ENCODE results near the gene COL4A6. TPM values are rescaled to one million over a fixed set of nuclear protein-coding genes. Genes with fewer than 3 reads are reported as not detected.

Gene COL4A6
- total and polyA plus RNA-seq, 10 of the 15 experiments (the other 5 are each of a cell fraction or from before 2014, with no cell fraction given), result 0.02 to 0.56 (median 0.05) TPM; not detected in 3

DNA sequence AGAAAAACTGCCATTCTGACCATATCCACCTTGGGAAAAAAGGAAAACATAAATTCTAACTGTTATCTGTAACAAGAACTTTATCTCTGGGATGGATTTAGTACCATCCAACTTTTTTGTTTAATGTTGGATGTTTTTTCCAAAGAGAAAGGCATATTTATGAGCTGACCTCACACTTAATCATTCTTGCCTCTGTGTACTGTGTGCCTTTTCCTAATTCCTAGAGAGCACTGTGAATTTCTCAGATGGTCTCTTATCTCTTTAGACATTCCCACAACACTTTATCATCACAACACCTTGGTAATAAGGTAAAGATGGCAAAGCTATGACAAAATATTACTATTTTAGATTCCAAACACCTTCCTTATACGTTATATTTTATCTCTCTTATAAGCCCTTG, 126.2 kb downstream of the COL4A6 start:
- ATAC-seq (no peak), DNase-seq (ENCODE audit: low read depth, low spot score) (no peak), FAIRE-seq (no peak)
- no TSS peak for BruUV-seq (replicated peaks)
- H3K27ac ChIP-seq (ENCODE audit: control insufficient read depth, insufficient read depth), result no peak overlapping the region
- H3K79me2 ChIP-seq (ENCODE audit: control insufficient read depth, insufficient read depth, low read length), result no peaks in the 10 kb centered on the region
- no peaks in the 10 kb centered on the region for H3K4me1 ChIP-seq (ENCODE audit: control insufficient read depth, insufficient read depth, low read length)
- CTCF ChIA-PET, result no interaction called here
- H3K9me3 ChIP-seq (replicated peaks; ENCODE audit: control insufficient read depth, insufficient read depth, low read length), result no peaks in the 10 kb centered on the region
- RAD21 ChIA-PET (ENCODE audit: unreplicated experiment), result no interaction called here
- no peaks in the 10 kb centered on the region for H4K20me1 ChIP-seq (ENCODE audit: control insufficient read depth, insufficient read depth)
- intact Hi-C loops (cut with micrococcal nuclease; ENCODE audit: unreplicated experiment), result loop anchor here (5.0 kb wide), 1 partner anchor 225 kb away; no protein-coding TSS in a partner anchor
- in situ Hi-C loops (cut with MboI), result no loop called here
- H3K36me3 ChIP-seq (ENCODE audit: control insufficient read depth in 2 of 2, insufficient read depth in 2 of 2, low read length in 1 of 2), result no peaks in the 10 kb centered on the region
- H3K9ac ChIP-seq (ENCODE audit: control insufficient read depth, insufficient read depth, low read length), result no peak overlapping the region
- no peak overlapping the region for H3K4me3 ChIP-seq
- H3K4me2 ChIP-seq (ENCODE audit: control insufficient read depth, insufficient read depth), result no peak overlapping the region
- no peaks in the 10 kb centered on the region for H3K27me3 ChIP-seq (replicated peaks in 1 of 2; ENCODE audit: control insufficient read depth in 2 of 2, insufficient read depth in 2 of 2, low read length in 1 of 2)
- WGBS (ENCODE audit: insufficient coverage, insufficient replicate concordance, low lambda C conversion rate, missing lambda C conversion rate), result 0% methylated on average over 1 of the region's 1 CpG
- H2AFZ ChIP-seq (ENCODE audit: control insufficient read depth, low read depth, low read length), result no peak overlapping the region
- SMC1A ChIA-PET (ENCODE audit: uncharacterized antibody, unreplicated experiment), result no interaction called here
- POLR2A ChIA-PET, result no interaction called here
- TF ChIP-seq, protein P1, sequence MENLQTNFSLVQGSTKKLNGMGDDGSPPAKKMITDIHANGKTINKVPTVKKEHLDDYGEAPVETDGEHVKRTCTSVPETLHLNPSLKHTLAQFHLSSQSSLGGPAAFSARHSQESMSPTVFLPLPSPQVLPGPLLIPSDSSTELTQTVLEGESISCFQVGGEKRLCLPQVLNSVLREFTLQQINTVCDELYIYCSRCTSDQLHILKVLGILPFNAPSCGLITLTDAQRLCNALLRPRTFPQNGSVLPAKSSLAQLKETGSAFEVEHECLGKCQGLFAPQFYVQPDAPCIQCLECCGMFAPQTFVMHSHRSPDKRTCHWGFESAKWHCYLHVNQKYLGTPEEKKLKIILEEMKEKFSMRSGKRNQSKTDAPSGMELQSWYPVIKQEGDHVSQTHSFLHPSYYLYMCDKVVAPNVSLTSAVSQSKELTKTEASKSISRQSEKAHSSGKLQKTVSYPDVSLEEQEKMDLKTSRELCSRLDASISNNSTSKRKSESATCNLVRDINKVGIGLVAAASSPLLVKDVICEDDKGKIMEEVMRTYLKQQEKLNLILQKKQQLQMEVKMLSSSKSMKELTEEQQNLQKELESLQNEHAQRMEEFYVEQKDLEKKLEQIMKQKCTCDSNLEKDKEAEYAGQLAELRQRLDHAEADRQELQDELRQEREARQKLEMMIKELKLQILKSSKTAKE (IDR thresholded peaks at IDR 0.05; ENCODE audit: low read depth, poor library complexity, severe bottlenecking), result no peak
- TF ChIP-seq JUND (IDR thresholded peaks at IDR 0.05; ENCODE audit: low read depth, low read length) (no peak), YY1 (IDR thresholded peaks at IDR 0.05; ENCODE audit: low read depth, low read length) (no peak), CHD4 (IDR thresholded peaks at IDR 0.05) (no peak), CEBPZ (IDR thresholded peaks at IDR 0.05; ENCODE audit: low read depth, low read length) (no peak), MYB (IDR thresholded peaks at IDR 0.05; ENCODE audit: borderline replicate concordance, low read depth, low read length) (no peak), CEBPB (IDR thresholded peaks at IDR 0.05; ENCODE audit: borderline replicate concordance in 1 of 2, low read depth in 2 of 2, low read length in 2 of 2) (no peak), SPI1 (IDR thresholded peaks at IDR 0.05; ENCODE audit: borderline replicate concordance, insufficient read depth, low read depth, low read length) (no peak), FOXK2 (IDR thresholded peaks at IDR 0.05) (no peak), ZNF24 (IDR thresholded peaks at IDR 0.05) (no peak), SUZ12 (IDR thresholded peaks at IDR 0.05; ENCODE audit: unreplicated experiment) (no peak), SRF (IDR thresholded peaks at IDR 0.05; ENCODE audit: low read depth in 2 of 2, low read length in 2 of 2) (no peak), EGR1 (IDR thresholded peaks at IDR 0.05; ENCODE audit: borderline replicate concordance in 1 of 2, low read depth in 2 of 2, low read length in 2 of 2) (no peak)
- TF ChIP-seq, protein P2, sequence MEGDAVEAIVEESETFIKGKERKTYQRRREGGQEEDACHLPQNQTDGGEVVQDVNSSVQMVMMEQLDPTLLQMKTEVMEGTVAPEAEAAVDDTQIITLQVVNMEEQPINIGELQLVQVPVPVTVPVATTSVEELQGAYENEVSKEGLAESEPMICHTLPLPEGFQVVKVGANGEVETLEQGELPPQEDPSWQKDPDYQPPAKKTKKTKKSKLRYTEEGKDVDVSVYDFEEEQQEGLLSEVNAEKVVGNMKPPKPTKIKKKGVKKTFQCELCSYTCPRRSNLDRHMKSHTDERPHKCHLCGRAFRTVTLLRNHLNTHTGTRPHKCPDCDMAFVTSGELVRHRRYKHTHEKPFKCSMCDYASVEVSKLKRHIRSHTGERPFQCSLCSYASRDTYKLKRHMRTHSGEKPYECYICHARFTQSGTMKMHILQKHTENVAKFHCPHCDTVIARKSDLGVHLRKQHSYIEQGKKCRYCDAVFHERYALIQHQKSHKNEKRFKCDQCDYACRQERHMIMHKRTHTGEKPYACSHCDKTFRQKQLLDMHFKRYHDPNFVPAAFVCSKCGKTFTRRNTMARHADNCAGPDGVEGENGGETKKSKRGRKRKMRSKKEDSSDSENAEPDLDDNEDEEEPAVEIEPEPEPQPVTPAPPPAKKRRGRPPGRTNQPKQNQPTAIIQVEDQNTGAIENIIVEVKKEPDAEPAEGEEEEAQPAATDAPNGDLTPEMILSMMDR (IDR thresholded peaks at IDR 0.05 in 2 of 3, conservative IDR thresholded peaks at IDR 0.05 in 1 of 3; ENCODE audit: control insufficient read depth in 2 of 3, extremely low read depth in 1 of 3, insufficient read depth in 1 of 3, low read depth in 3 of 3, low read length in 3 of 3), result no peak
- TF ChIP-seq, protein P3, sequence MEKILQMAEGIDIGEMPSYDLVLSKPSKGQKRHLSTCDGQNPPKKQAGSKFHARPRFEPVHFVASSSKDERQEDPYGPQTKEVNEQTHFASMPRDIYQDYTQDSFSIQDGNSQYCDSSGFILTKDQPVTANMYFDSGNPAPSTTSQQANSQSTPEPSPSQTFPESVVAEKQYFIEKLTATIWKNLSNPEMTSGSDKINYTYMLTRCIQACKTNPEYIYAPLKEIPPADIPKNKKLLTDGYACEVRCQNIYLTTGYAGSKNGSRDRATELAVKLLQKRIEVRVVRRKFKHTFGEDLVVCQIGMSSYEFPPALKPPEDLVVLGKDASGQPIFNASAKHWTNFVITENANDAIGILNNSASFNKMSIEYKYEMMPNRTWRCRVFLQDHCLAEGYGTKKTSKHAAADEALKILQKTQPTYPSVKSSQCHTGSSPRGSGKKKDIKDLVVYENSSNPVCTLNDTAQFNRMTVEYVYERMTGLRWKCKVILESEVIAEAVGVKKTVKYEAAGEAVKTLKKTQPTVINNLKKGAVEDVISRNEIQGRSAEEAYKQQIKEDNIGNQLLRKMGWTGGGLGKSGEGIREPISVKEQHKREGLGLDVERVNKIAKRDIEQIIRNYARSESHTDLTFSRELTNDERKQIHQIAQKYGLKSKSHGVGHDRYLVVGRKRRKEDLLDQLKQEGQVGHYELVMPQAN (conservative IDR thresholded peaks at IDR 0.05), result no peak
